ENCODE results near the gene EIF6. TPM values are rescaled to one million over a fixed set of nuclear protein-coding genes. Genes with fewer than 3 reads are reported as not detected.

Gene EIF6
- total RNA-seq, 3 donors from 2014 or later, result 105 to 206 (median 182) TPM

GRCh38 chr20:35325401-35325800 is 40.8 kb upstream of the EIF6 start:
- no peak for DNase-seq
- intact Hi-C loops (cut with DNase I, micrococcal nuclease), result no loop called here
- Histone ChIP-seq H3K36me3 (ENCODE audit: low read depth) (no peaks in the 10 kb centered on the region), H3K9me3 (no peaks in the 10 kb centered on the region), H3K4me1 (ENCODE audit: low read depth) (peaks cover 16% of the 10 kb centered on the region), H3K4me3 (no peak overlapping the region)
- ATAC-seq, result peak; percentile 32
- TF ChIP-seq CTCF (IDR thresholded peaks at IDR 0.05), result no peak

GRCh38 chr20:35320396-35321126 is 36.0 kb upstream of the EIF6 start:
- Histone ChIP-seq H3K36me3 (ENCODE audit: low read depth) (no peaks in the 10 kb centered on the region), H3K4me1 (ENCODE audit: low read depth) (peaks cover 4% of the 10 kb centered on the region), H3K9me3 (no peaks in the 10 kb centered on the region), H3K4me3 (no peak overlapping the region)
- DNase-seq, result no peak
- TF ChIP-seq CTCF (IDR thresholded peaks at IDR 0.05), result no peak
- ATAC-seq, result no peak
- intact Hi-C loops (cut with DNase I, micrococcal nuclease), result no loop called here

GRCh38 chr20:35319871-35320197 is 35.3 kb upstream of the EIF6 start:
- no peak for TF ChIP-seq CTCF (IDR thresholded peaks at IDR 0.05)
- H3K9me3 ChIP-seq, result no peaks in the 10 kb centered on the region
- DNase-seq, result no peak
- intact Hi-C loops (cut with DNase I, micrococcal nuclease), result no loop called here
- no peak overlapping the region for H3K4me3 ChIP-seq
- no peak for ATAC-seq
- H3K4me1 ChIP-seq (ENCODE audit: low read depth), result peaks cover 4% of the 10 kb centered on the region
- no peaks in the 10 kb centered on the region for H3K36me3 ChIP-seq (ENCODE audit: low read depth)

- H3K9me3 ChIP-seq, result no peaks in the 10 kb centered on the region
- peak; percentile 37 for ATAC-seq
- peaks cover 4% of the 10 kb centered on the region for H3K4me1 ChIP-seq (ENCODE audit: low read depth)
- no peak overlapping the region for H3K4me3 ChIP-seq
- no peak for DNase-seq
- H3K36me3 ChIP-seq (ENCODE audit: low read depth), result no peaks in the 10 kb centered on the region
- TF ChIP-seq CTCF (IDR thresholded peaks at IDR 0.05), result no peak
- intact Hi-C loops (cut with DNase I, micrococcal nuclease), result no loop called here
Observed at GRCh38 chr20:35319192-35319870, 34.8 kb upstream of the EIF6 start.

GRCh38 chr20:35318502-35319157 is 34.1 kb upstream of the EIF6 start:
- H3K36me3 ChIP-seq (ENCODE audit: low read depth), result no peaks in the 10 kb centered on the region
- intact Hi-C loops (cut with DNase I, micrococcal nuclease), result no loop called here
- H3K4me1 ChIP-seq (ENCODE audit: low read depth), result peaks cover 4% of the 10 kb centered on the region
- no peak overlapping the region for H3K4me3 ChIP-seq
- H3K9me3 ChIP-seq, result no peaks in the 10 kb centered on the region
- no peak for TF ChIP-seq CTCF (IDR thresholded peaks at IDR 0.05)
- DNase-seq, result peak; percentile 59 to 81 (median 62)
- ATAC-seq, result peak; percentile 93

Data from mucosa of descending colon (tissue), 3 donors.